NOMO-1 treated with DMSO at 0.1 percent for 48 hours (cell line): ENCODE data around the gene RIC3.

Experiments
- DNase-seq: peaks from one replicate; lab custom pipeline; 2025; ENCODE audit not compliant: unreplicated experiment; lab: John Stamatoyannopoulos, UW

Gene RIC3, protein sequence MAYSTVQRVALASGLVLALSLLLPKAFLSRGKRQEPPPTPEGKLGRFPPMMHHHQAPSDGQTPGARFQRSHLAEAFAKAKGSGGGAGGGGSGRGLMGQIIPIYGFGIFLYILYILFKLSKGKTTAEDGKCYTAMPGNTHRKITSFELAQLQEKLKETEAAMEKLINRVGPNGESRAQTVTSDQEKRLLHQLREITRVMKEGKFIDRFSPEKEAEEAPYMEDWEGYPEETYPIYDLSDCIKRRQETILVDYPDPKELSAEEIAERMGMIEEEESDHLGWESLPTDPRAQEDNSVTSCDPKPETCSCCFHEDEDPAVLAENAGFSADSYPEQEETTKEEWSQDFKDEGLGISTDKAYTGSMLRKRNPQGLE

DNA sequence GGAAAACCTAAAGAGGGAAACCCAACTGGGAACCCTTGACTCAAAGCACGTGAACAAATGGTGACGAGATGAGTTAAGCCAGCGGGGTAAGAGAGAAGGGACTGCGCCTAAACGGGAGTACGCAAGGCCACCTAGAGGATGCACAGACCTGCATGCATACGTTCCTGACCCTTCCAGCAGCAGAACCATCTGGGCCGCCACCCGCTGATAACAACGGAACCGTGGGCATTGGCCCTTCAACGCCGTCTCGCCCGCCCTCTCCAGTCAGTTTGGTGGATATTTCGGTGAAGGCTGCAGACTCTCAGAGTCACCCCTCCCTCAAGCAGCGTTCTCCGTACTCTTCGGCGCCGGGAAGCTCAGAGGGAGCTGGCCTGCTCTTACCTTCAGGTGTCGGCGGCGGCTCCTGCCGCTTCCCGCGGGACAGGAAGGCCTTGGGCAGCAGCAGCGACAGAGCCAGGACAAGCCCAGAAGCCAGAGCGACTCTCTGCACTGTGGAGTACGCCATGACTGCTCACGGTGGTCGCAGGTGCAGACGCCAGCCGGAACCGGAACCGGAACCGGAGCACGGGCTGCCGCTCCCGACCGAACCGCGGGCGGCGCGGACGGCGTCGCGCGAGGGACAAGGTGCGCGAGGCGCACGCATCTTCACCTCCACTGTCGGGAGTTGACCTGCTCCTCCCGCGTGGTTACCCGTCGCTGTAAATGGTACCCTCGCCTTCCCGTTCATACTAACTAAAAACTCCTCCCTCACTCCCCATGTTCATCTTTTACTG is at the start of gene RIC3:
TSS of gene RIC3 (minus strand) at position 541 of the 773 bp plus-strand sequence. CDS start at position 505, 36 bp downstream.
- DNase-seq, result no peak

GRCh38 chr11:8218409-8218808 is 49.6 kb upstream of the RIC3 start:
- no peak for DNase-seq

DNA sequence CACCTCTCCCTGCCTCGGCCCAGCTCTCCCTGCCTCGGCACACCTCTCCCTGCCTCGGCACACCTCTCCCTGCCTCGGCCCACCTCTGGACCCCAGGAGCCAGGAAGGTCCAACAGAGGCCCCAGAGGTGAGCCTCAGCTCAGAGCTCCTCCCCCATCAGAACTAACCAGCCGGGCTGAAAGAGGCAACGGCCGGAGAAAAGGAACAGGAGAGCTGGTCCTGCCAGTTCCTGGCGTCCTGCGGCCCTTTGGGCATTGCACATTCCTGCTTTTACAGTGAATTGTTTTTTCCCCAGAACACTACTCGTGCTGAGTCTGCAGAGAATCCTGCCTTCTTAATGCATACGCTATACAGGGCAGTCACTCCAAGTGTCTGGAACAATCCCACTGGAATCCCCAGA is 49.1 kb upstream of the RIC3 start:
- DNase-seq, result no peak

GRCh38 chr11:8217136-8217535 is 48.3 kb upstream of the RIC3 start:
- DNase-seq, result no peak

- DNase-seq, result no peak
These were observed 44.6 kb upstream of the RIC3 start for GRCh38 chr11:8213376-8213775.

- DNase-seq, result peak; percentile 34
These were observed 40.5 kb upstream of the RIC3 start for GRCh38 chr11:8209208-8209807.

- no peak for DNase-seq
These were observed 38.5 kb upstream of the RIC3 start for GRCh38 chr11:8207080-8208000.

GRCh38 chr11:8206251-8207079 is 37.6 kb upstream of the RIC3 start:
- peak; percentile 64 for DNase-seq

DNA sequence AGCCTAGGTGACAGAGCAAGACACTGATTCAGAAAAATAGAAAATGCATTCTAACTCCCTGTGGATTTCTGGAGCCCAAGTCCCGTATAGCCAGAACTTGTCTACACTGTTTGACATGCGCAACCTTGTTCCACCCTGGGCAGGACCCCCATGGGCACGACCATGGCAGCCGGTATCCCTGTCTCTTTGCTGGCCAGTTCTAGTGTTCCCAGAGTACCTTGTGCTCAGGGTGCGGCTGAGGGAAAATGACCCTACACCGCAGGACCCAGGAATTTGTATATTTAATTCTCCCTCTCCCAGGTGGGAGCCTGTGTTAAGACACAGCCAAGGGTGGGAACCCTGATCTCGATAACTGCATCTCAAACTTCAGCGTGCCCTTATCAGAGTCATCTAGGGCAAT is 36.7 kb upstream of the RIC3 start:
- DNase-seq, result no peak

- DNase-seq, result no peak
These were observed 35.8 kb upstream of the RIC3 start for GRCh38 chr11:8204596-8204995.

DNA sequence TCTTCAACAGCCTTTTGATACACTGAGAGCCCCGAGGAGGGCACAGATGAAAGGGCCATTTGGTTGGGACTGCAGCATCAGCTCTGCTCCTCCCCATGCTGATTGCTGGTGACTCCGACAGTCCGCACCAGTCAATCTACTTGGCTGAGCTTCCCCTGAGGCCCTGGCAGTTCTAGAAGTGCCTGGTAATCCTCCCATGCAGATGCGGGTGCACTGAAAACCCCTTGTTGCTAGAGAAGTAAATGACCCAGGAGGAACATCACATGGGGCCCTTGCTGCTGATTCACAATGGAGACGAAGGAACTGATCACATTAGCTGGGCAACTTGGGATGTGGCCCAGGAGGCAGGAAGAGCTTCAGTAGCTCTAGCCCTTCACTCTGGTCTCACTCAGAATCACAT is 35.2 kb upstream of the RIC3 start:
- DNase-seq, result no peak

GRCh38 chr11:8203414-8203715 is 34.5 kb upstream of the RIC3 start:
- no peak for DNase-seq

GRCh38 chr11:8202516-8203413 is 33.9 kb upstream of the RIC3 start:
- peak; percentile 4 for DNase-seq

- DNase-seq, result peak; percentile 87
These were observed 33.0 kb upstream of the RIC3 start for GRCh38 chr11:8201644-8202365.

- no peak for DNase-seq
These were observed 30.9 kb upstream of the RIC3 start for GRCh38 chr11:8199676-8200075.

DNA sequence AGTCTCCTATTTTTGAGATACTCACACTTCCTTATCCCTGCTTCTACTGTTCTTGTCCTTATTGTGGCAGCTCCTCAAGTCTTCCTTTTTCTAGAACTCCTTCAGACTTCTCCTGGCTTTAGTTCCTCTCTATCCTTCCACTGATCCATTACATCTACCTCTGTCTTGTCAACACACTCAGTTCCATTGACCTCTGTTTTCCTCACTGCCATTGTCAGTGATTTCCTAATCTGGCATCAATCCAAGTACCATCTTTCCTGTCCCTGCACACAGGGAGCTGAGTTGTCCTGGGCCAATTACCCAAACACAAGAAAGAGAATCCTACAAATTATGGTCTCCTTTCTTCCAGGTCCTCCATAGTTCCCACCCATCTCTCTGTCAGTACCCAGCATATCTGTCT is 27.9 kb upstream of the RIC3 start:
- DNase-seq, result no peak

GRCh38 chr11:8194956-8195355 is 26.1 kb upstream of the RIC3 start:
- peak; percentile 7 for DNase-seq

DNA sequence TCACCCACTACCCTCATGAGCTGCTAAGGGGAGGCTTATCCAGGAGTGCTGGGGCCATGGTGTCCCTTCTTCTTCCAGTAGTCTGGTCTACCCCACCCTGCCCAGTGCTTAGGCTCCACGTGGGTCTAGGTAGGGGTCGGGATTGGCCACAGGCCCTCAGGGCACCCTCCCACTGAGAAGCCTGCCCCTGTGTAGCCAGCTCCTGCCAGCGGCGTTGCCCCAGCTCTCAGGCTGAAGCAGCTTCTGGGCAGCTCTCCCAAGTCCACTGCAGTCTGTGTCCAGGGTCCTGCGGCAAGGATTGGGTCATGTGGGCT is 24.0 kb upstream of the RIC3 start:
- no peak for DNase-seq
